Cardiac fibroblast (primary cell): Measurements from ENCODE around the gene PRPF4.
A peak's percentile ranks its signal among the peaks of the same experiment; 100 is the strongest.
"Not testable (repeated sequence)": the region's sequence is repeated elsewhere in the genome, so short reads cannot be mapped to it uniquely, and the experiment has no call there.

Experiments used
- DNase-seq, 2 donors: peaks; one replicate each; pipeline versions ENCODE4 v3.0.0 to v3.0.0-alpha.2; 2010; ENCODE audit warnings: low read depth in 2 of 2
- H3K4me3 ChIP-seq, 2 donors: replicated peaks in 1 of 2; 1 replicate in 1 of 2; 2 replicates in 1 of 2; pipeline ENCODE4 v1.5.1; 2011; ENCODE audit warnings: low read depth in 2 of 2, low read length in 2 of 2, mild to moderate bottlenecking in 2 of 2, moderate library complexity in 1 of 2
- TF ChIP-seq, protein P1 (sequence below): IDR thresholded peaks from one replicate; pipeline ENCODE4 v1.5.1; 2011; ENCODE audit warnings: low read depth, mild to moderate bottlenecking, low read length, inconsistent platforms

Gene PRPF4

DNA sequence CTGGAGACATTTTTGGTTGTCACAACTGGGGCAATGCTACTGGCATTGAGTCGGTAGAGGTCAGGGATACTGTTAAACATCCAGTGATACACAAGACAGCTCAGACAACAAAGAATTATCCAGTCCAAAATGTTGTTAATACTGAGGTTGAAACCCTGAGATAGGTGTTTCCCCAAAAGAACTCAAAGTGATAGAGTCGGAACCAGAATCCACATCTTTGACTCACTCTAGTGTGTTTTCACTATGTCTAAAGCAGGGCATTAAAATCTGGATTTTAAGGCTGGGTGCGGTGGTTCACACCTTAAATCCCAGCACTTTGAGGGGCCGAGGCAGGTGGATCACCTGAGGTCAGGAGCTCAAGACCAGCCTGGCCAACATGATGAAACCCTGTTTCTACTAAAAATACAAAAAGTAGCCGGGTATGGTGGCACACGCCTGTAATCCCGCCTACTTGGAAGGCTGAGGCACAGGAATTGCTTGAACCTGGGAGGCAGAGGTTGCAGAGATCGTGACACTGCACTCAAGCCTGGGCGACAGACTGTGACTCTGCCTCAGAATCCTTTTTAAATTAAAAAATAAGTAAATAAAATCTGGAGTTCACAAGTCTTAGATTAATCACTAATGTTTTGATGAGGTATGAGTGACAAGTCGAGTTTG lies 37.1 kb upstream of the PRPF4 start:
- H3K4me3 ChIP-seq: no peak overlapping the region
- TF ChIP-seq, protein P1, sequence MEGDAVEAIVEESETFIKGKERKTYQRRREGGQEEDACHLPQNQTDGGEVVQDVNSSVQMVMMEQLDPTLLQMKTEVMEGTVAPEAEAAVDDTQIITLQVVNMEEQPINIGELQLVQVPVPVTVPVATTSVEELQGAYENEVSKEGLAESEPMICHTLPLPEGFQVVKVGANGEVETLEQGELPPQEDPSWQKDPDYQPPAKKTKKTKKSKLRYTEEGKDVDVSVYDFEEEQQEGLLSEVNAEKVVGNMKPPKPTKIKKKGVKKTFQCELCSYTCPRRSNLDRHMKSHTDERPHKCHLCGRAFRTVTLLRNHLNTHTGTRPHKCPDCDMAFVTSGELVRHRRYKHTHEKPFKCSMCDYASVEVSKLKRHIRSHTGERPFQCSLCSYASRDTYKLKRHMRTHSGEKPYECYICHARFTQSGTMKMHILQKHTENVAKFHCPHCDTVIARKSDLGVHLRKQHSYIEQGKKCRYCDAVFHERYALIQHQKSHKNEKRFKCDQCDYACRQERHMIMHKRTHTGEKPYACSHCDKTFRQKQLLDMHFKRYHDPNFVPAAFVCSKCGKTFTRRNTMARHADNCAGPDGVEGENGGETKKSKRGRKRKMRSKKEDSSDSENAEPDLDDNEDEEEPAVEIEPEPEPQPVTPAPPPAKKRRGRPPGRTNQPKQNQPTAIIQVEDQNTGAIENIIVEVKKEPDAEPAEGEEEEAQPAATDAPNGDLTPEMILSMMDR: no peak
- DNase-seq: no peak

DNA sequence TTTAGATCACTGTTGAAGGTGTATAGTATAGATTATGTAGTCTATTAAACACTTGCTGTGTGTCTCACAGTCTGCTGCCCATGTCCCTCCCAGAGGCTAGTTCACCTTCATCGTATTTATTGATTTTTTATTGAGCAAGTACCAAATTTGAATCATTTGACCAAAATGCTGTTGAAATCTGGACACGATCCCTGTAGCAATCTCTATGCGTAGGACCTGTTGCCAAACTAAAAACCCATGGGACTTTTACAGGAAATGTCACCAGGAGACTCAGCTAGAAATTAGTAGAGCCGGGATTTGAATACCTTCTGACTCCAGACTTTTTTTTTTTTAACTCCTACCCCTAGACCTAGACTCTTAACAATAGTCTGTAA lies 36.6 kb upstream of the PRPF4 start:
- no peak overlapping the region for H3K4me3 ChIP-seq
- TF ChIP-seq, protein P1: no peak
- peak in 1 of 2 donors; percentile 45 for DNase-seq

DNA sequence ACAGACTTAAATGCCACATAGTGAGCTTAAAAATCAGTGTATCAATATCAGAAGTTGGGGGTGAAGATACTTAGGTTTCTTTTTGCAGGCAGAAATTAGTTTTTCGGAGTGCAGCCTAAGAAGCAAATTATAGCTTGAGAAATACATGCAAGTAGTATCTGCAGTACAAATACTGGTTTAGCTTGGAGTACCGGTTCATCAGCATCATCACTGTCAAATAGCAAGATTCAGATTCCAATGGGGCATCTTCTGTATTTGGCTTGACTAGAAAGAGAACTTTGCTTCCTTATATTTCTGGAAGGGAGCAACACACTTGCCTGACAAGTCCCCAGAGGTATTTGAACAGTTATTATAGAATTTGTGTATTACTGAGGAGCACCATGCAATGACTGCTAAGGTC lies 34.3 kb upstream of the PRPF4 start:
- DNase-seq: no peak
- no peak overlapping the region for H3K4me3 ChIP-seq
- TF ChIP-seq, protein P1: no peak

DNA sequence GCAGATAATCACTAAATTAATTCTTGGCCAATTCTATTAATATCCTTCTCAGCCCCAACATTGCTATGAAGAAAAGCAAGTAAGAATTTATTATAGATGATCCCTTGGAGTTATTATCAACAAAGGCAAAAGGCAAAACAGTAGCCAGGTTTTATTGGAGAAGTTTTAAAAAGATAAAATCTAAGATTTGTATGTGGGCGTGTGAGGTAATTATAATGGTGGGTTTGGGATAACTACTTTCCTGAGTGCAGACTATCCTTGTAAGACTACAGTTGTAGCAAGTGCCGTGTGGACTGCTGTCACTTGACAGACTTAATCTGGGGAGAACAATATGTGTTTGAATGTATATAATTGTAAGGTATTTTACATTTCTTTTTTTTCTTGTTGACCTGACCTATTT lies 30.9 kb upstream of the PRPF4 start:
- no peak for DNase-seq
- H3K4me3 ChIP-seq: no peak overlapping the region
- TF ChIP-seq, protein P1: no peak

DNA sequence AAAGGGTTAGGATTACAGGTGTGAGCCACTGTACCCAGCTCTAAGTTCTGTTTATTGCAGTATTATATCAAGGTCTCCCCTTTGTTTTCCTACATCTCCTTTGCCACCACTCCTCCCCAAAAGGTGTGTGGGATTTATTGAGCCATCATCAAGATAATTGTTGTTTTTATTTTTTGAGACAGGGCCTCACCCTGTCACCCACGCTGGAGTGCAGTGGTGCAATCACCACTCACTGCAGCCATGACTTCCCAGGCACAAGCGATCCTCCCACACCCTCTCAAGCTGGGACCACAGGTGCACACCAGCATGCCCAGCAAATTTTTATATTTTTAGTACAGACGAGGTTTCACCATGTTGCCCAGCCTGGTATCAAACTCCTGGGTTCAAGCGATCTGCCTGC lies 29.6 kb upstream of the PRPF4 start:
- TF ChIP-seq, protein P1: no peak
- H3K4me3 ChIP-seq: no peak overlapping the region
- DNase-seq: no peak

GRCh38 chr9:113246928-113247327 lies 28.5 kb upstream of the PRPF4 start:
- H3K4me3 ChIP-seq: no peak overlapping the region
- DNase-seq: no peak
- TF ChIP-seq, protein P1: no peak

DNA sequence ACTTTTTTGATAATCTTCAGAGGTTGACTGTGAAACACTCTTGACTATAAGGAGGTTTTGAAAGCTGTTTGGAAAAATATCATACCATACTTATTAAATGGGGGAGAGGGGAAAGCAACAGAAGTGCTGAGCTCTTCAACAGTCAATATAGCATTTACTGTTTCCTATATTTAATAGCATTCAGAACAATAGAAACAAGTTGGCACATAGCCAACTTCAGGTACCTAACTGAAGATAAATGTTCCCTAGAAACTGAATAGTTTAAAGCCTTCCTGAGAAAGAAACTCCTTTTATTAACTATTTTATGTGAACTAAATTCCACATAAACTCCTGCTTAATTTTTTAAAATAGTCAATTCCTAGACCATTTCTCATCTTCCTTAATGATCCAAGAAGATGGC lies 27.8 kb upstream of the PRPF4 start:
- H3K4me3 ChIP-seq: no peak overlapping the region
- DNase-seq: no peak
- TF ChIP-seq, protein P1: no peak

DNA sequence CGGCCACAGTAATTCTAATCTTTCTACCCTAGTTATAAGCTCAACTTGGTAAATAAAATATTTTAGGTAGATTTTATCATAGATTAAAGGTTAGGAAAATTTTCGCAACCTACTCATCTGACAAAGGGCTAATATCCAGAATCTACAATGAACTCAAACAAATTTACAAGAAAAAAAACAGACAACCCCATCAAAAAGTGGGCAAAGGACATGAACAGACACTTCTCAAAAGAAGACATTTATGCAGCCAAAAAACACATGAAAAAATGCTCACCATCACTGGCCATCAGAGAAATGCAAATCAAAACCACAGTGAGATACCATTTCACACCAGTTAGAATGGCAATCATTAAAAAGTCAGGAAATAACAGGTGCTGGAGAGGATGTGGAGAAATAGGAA lies 25.8 kb upstream of the PRPF4 start:
- H3K4me3 ChIP-seq, DNase-seq: not testable (repeated sequence)
